Stimulated activated CD8-positive, alpha-beta memory T cell treated with anti-CD3 and anti-CD28 coated beads, Interleukin-2, amount 100 ng/mL, for 1 hour (primary cell): Measurements from ENCODE around the gene C10orf90.

Experiments
- DNase-seq, 2 donors: peaks; one replicate each; pipeline ENCODE4 v3.0.0-alpha.2; 2020; ENCODE audit warnings: low read depth in 2 of 2

The C10orf90 gene

GRCh38 chr10:126425032-126425431 lies 245.5 kb downstream of the C10orf90 start:
- DNase-seq = no peak

GRCh38 chr10:126423732-126424491 lies 246.6 kb downstream of the C10orf90 start:
- no peak for DNase-seq

DNA sequence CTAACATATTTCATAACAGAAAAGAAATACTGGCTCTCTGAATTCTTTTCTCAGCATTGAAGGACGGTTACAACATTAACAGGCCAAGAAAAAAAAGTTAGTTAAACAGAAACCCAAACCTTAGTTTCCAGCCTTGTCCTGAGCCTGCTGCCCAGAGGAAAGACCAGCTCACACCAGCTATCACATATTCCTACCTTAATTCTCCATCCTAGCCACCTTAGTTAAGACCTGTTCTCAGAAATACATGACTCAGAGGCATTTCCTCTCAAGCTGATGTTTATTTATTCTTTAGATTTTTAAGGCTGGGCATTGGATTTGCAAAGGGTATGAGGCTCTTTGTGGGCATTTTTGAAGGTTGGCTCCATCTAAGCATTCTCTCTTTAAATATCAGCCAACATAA lies 247.9 kb downstream of the C10orf90 start:
- DNase-seq = no peak

DNA sequence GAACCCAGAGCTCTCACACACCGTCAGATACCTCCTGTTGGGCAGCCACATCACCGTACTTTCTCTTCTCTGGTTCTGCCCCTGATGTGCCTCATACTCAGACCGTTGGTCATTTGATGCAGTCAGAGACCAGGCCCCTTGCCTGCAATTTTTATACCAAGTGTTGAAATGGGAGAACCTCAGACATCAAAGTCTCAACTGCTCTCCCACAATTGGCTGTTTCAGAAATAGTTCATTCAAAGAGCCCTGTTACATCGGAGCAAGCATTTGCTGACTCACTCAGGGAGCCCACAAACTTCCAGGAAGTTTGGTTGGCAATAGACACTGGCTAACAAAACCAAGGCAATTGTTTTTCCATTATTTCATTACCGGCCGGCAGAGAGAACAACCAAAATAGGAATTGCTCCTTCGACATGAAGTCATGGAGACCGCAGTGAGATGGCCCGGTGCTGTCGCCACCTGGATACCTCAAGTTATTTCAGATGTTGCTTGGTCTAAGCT lies 248.7 kb downstream of the C10orf90 start:
- DNase-seq = no peak

DNA sequence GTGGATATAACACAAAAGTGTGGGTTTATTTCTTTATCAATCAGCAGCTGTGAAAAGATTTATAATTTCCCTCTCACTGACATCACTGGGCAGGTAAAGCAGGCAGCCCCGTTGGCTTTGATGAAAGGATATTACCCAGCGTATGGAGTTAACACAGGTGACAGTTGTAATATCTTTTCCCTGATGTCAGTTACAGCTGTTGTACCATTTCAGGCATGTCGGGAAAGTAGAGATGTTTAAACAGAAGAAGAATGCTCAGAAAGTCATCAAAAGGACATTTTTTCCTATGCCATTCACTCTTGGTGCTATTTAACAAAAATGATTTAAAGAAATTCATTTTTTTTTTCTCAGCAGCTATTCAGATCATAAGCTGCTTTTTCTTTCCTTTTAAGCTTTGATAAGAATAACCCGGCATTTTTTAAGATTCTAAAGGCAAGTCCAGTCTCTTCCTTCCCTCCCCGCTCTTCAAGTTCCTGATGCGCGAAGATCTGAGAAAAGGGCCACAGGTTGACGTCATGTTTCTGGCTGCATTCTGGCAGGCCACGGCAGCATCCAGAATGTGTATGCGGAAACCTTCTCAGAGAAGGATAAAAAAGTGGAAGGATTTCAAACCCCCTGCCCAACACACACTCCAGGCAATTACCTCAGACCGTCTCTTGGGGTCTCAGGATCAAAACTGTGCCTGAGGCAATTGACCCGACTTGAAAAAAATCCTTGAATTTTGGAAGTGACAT lies 249.8 kb downstream of the C10orf90 start:
- no peak for DNase-seq

- no peak for DNase-seq
Measured at GRCh38 chr10:126417220-126417825, 253.2 kb downstream of the C10orf90 start.

DNA sequence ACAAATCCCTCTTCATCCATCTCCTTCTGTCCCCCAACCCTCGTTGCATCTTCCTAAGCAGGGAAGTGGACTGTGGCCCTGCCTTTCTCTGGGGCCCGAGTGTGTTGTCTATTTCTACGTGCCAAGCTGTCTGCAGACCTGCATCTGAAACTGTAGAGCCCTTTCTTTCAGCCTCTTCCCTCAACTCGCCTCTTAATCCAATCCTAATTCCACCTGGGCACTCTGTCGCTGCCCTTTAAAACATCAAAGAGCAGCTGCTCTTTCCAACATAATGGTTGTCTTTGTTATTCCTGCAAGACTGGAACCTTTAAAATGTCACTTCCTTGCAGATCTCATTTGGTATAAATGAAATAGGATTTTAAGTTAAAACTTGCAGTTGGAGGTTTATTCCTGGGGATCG lies 260.7 kb downstream of the C10orf90 start:
- no peak for DNase-seq

- no peak for DNase-seq
Measured at GRCh38 chr10:126408953-126409641, 261.4 kb downstream of the C10orf90 start.

DNA sequence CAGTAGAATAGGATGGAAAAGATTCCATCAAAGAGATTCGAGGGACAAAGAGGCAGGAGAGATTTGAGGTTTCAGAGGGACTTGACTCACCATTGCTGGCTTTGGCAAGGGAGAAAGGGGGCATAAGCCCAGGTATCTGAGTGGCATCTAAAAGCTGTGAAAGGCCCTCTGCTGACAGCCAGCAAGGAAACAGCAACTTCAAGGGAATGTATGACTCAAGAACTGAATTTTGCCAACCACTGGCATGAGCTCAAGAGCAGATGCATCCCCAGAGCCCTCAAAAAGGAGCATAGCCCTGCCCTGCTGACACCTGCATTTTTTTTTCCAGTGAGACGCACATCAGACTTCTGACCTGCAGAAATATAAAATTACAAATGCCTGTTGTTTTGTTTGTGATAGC lies 262.7 kb downstream of the C10orf90 start:
- DNase-seq = no peak

DNA sequence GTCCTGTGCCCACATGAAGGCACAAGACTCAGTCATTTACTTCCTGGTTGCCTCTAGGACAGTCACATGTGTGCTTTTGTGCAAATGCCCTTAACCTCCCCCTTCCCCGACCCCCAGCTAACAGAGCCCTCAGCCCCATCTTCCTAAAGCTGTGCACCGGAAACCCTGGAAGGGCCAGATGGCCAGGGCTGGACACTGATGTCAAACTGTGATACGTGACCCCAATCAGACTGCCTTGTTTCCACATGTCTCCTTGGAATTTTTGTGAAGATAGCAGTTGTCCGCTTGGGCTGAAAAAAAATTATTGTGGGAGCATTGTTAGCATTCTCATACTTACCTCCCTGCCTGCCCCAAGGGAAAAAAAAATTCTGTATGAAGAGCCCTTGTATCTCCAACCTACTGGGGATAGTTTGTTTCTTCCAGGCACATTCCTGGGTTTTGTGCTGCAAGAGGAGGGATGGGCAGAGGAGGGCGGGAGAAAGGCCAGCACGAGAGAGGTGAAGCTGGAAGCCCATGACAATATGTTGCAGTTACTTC lies 265.2 kb downstream of the C10orf90 start:
- DNase-seq = no peak

DNA sequence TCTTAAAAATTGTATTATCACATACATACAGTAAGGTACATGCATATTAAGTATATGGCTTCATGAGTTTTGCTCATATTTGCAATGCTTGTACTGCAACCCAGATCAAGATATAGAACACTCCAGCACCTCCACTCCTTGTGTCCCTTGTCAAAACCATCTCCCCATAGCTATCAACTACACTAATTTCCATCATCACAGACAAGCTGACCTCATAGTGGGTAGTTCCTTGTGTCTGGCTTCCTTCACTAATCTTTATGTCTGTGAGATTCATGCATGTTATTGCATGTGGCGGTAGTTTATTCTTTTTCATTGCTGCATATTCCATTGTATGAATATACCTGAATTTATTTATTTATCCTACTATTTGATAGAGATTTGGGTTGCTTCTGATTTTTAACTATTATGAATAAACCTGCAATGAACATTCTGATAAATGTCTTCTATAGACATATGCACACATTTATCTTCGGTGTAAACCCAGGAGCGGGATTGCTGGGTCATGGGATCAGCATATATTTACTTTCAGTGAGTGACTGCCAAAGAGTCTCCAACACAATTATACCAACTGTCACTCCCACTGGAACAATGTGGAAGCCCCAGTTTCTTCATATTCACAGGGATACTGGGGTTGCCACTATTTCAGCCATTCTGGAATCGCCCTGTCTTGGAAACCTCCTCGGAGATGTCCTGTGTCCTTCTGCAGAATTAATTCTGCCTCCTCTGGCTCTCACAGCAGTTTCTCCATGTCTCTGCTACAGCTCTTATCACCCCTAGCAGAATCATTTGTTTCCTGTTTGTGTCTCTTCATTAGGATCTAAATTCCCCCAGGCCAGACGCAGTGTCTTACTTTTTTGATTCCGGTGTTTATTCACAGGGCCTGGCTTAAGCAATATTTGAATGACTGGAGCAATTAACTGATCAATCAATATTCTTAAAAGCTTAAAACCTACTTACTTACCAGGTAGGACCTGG lies 267.5 kb downstream of the C10orf90 start:
- no peak for DNase-seq

GRCh38 chr10:126400641-126401040 lies 269.9 kb downstream of the C10orf90 start:
- DNase-seq = no peak

DNA sequence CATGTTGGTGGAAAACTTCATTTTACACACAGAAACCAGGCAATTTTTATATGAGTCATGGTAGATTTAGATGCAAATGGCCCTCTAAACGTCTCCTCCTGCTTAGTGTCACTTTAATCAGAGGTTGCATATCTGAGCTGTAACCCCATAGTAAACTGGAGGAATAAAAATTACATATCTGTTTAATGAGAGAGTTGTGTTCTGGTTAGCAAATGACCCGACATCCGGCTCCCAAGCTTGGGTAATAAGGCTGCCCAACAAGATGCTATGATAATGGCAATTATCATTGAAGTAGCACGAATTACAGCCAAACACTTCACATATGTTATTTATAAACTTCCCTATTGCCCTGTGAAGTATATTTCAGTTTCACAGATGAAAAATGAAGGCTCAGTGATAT lies 271.6 kb downstream of the C10orf90 start:
- DNase-seq = no peak

DNA sequence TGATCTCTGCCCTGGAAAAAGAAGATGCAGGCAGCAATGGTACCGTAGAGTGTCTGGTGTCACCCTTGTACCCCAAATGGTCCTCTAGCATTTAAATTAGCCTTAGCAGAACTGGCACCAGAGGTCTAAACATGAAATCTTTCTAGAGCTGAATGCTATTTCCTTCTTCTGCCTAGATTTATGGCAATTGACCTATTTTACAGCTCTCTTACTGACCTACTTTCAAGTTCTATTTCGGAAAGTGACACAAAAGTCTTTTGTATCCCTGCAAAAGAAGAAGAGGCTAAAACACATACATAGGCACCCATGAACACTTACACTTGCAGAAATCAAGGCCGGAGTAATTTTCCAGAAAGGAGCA lies 272.1 kb downstream of the C10orf90 start:
- no peak for DNase-seq

DNA sequence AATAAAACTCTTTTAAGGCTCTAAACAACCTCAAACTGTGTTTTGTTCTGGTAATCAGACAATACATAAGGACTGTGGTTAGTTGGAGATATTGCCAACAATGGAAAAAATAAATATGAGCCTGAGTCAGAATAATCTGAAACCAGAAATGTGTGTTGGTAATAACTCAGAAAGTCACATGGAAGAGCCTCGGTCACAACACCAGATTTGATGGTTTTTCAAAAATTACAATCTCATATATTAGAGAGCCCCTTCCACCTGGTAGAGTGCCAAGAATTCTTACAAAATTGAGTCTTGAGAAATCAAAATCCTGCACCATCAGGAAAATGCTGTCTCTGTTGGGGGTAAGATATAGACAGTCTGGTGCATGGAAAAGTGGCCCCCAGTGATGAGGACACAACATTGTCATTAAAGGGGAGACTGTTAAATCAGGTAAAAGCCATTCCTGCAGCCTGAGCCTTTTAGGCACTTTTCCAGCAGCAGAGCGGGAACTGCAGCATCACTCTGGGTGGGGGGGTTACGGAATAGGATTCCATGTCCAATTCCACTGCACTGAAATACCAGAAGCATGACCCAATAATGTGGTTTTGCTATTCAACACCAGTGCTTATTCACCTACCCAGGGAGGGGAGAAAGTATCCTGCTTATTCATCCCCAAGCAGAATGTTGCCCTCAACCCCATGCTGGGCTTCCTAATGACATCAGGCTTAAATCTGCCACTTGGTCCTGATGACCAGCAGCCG lies 272.7 kb downstream of the C10orf90 start:
- DNase-seq = no peak

- DNase-seq = no peak
Measured at GRCh38 chr10:126397156-126397555, 273.3 kb downstream of the C10orf90 start.

- no peak for DNase-seq
Measured at GRCh38 chr10:126394948-126395347, 275.5 kb downstream of the C10orf90 start.

DNA sequence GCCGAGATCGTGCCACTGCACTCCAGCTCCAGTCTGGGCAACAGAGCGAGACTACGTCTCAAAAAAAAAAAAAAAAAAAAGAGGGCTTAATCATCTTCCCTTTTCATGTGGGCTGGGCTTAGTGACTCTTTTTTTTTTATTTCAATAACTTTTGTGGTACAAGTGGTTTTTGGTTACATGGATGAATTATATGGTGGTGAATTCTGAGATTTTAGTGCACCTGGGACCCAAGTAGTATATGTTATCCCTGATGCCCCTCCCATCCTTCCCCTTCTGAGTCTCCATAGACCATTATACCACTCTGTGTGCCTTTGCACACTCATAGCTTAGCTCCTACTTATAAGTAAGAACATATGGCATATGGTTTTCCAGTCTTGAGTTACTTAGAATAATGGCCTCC lies 277.4 kb downstream of the C10orf90 start:
- DNase-seq = no peak

DNA sequence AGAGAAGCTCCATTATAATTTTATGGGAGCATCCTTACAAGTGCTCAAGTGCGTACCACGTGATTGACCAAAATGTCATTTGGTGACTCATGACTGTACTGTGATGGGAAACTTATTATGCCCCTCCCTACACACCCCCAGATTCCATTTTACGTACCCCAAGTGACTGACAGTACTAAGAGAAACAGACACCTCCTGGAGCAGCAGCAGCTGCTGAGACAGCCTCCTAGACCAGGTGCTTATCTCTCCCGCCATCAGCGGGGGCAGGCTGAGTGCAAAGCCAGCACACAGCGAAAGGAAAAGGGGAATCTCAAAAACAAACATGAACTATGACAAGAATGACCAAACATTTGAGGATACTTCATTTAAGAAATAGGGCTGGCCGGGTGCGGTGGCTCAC lies 278.0 kb downstream of the C10orf90 start:
- no peak for DNase-seq

DNA sequence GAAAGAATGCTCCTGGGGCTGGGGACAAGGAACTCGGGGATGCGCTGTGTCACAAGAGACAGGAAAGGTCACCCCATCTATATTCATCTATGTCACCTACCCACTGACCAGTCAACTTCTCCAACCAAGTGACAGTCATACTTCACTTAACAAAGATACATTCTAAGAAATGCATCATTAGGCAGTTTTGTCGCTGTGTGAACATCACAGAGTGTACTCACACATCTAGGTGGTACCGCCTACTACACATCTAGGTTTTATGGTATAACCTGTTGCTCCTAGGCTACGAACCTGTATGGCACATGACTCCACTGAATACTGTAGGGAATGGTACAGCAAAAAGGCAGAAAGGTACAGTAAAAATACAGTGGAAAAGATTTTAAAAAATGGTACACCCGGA lies 278.4 kb downstream of the C10orf90 start:
- no peak for DNase-seq
